NCI-H2196 (cell line): ENCODE measurements around the gene RASGRP4.
"Not testable (repeated sequence)": the region's sequence is repeated elsewhere in the genome, so short reads cannot be mapped to it uniquely, and the experiment has no call there.

Source experiments
- DNase-seq: peaks from one replicate; lab custom pipeline; 2025; ENCODE audit not compliant: unreplicated experiment; lab: John Stamatoyannopoulos, UW

Gene RASGRP4

GRCh38 chr19:38425810-38426466 lies at the start of gene RASGRP4:
Gene RASGRP4 (minus strand): TSS chr19:38426219. CDS start chr19:38426091, 128 bp downstream.
- no peak for DNase-seq

GRCh38 chr19:38475176-38475575 lies 49.2 kb upstream of the RASGRP4 start:
- DNase-seq = no peak

GRCh38 chr19:38473201-38473600 lies 47.2 kb upstream of the RASGRP4 start:
- no peak for DNase-seq

- DNase-seq = not testable (repeated sequence)
Observed at GRCh38 chr19:38472725-38473124, 46.7 kb upstream of the RASGRP4 start.

GRCh38 chr19:38470788-38471480 lies 44.9 kb upstream of the RASGRP4 start:
- no peak for DNase-seq

- DNase-seq = no peak
Observed at GRCh38 chr19:38469151-38469550, 43.1 kb upstream of the RASGRP4 start.

- no peak for DNase-seq
Observed at GRCh38 chr19:38467541-38468525, 41.8 kb upstream of the RASGRP4 start.

- DNase-seq = no peak
Observed at GRCh38 chr19:38466050-38466449, 40.0 kb upstream of the RASGRP4 start.

GRCh38 chr19:38464421-38465082 lies 38.5 kb upstream of the RASGRP4 start:
- DNase-seq = no peak

GRCh38 chr19:38463365-38463764 lies 37.3 kb upstream of the RASGRP4 start:
- DNase-seq = no peak

- DNase-seq = no peak
Observed at GRCh38 chr19:38458991-38459390, 33.0 kb upstream of the RASGRP4 start.

- DNase-seq = no peak
Observed at GRCh38 chr19:38457690-38458405, 31.8 kb upstream of the RASGRP4 start.

- no peak for DNase-seq
Observed at GRCh38 chr19:38457202-38457601, 31.2 kb upstream of the RASGRP4 start.

GRCh38 chr19:38455031-38455430 lies 29.0 kb upstream of the RASGRP4 start:
- no peak for DNase-seq

GRCh38 chr19:38453596-38453995 lies 27.6 kb upstream of the RASGRP4 start:
- DNase-seq = no peak

- peak; percentile 9 for DNase-seq
Observed at GRCh38 chr19:38452430-38453366, 26.7 kb upstream of the RASGRP4 start.

- DNase-seq = no peak
Observed at GRCh38 chr19:38451629-38452028, 25.6 kb upstream of the RASGRP4 start.

- no peak for DNase-seq
Observed at GRCh38 chr19:38451036-38451435, 25.0 kb upstream of the RASGRP4 start.

- DNase-seq = no peak
Observed at GRCh38 chr19:38449518-38449917, 23.5 kb upstream of the RASGRP4 start.
